HL-60 (cell line): ENCODE results near the gene PRICKLE2.

Experiments used
- DNase-seq, 2 experiments: peaks; one replicate each; pipeline ENCODE4 v3.0.0-alpha.2; 2010 to 2020; ENCODE audit warnings: low read depth in 1 of 2, low spot score in 1 of 2
- H3K27ac ChIP-seq: fragments of 250-450 bp; sonication (Bioruptor Pico); replicated peaks from 2 replicates; pipeline ENCODE4 v1.5.1; 2020; ENCODE audit warnings: mild to moderate bottlenecking, moderate library complexity
- H3K27me3 ChIP-seq: fragments of 250-450 bp; sonication (Bioruptor Pico); 2 replicates; pipeline ENCODE4 v1.5.1; 2021; ENCODE audit warnings: mild to moderate bottlenecking, moderate library complexity; ENCODE audit not compliant: insufficient read depth, poor library complexity, severe bottlenecking
- H3K4me3 ChIP-seq: replicated peaks from 2 replicates; pipeline ENCODE4 v1.5.1; 2011; ENCODE audit warnings: mild to moderate bottlenecking, control low read depth, low read length; ENCODE audit not compliant: insufficient read depth
- GABPA ChIP-seq: IDR thresholded peaks from 2 replicates; pipeline ENCODE4 v1.6.1; 2012; ENCODE audit warnings: low read depth
- POLR2AphosphoS5 ChIP-seq: IDR thresholded peaks from 2 replicates; pipeline ENCODE4 v1.6.1; 2012; ENCODE audit warnings: low read depth
- REST ChIP-seq: IDR thresholded peaks from 2 replicates; pipeline ENCODE4 v1.6.1; 2012; ENCODE audit warnings: low read depth; ENCODE audit not compliant: insufficient replicate concordance
- SPI1 ChIP-seq: IDR thresholded peaks from 2 replicates; pipeline ENCODE4 v1.6.1; 2012; ENCODE audit warnings: low read depth, mild to moderate bottlenecking, borderline replicate concordance
- TF ChIP-seq, protein P1 (sequence below): IDR thresholded peaks from one replicate; pipeline ENCODE4 v1.5.1; 2011; ENCODE audit warnings: low read length, control low read depth, inconsistent platforms; ENCODE audit not compliant: insufficient read depth

Gene PRICKLE2

DNA sequence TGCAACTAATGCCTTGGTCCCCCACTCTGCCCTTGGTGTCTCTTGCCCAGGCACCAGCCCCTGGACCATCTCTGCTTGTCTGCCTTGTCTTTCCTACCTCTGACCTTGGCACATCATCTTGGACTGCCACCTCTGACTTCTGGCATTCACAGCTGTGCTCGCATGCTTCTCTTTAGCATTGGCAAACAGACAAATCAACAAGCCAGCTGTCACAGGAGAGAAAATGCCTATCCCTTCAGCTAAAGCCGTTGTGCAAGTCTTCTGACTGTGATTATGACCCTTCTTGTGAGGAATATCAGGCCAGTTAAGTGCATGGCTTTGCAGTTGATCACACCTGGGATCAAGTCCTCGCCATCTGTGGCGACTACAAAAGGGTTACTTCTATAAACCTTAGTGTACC, 84.6 kb downstream of the PRICKLE2 start:
- TF ChIP-seq REST (no peak), GABPA (no peak), SPI1 (no peak), POLR2AphosphoS5 (no peak)
- TF ChIP-seq, protein P1, sequence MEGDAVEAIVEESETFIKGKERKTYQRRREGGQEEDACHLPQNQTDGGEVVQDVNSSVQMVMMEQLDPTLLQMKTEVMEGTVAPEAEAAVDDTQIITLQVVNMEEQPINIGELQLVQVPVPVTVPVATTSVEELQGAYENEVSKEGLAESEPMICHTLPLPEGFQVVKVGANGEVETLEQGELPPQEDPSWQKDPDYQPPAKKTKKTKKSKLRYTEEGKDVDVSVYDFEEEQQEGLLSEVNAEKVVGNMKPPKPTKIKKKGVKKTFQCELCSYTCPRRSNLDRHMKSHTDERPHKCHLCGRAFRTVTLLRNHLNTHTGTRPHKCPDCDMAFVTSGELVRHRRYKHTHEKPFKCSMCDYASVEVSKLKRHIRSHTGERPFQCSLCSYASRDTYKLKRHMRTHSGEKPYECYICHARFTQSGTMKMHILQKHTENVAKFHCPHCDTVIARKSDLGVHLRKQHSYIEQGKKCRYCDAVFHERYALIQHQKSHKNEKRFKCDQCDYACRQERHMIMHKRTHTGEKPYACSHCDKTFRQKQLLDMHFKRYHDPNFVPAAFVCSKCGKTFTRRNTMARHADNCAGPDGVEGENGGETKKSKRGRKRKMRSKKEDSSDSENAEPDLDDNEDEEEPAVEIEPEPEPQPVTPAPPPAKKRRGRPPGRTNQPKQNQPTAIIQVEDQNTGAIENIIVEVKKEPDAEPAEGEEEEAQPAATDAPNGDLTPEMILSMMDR, result no peak
- Histone ChIP-seq H3K27me3 (no peaks in the 10 kb centered on the region), H3K4me3 (no peak overlapping the region), H3K27ac (no peak overlapping the region)
- no peak for DNase-seq

- Histone ChIP-seq H3K4me3 (no peak overlapping the region), H3K27ac (no peak overlapping the region), H3K27me3 (peaks cover 2% of the 10 kb centered on the region)
- DNase-seq, result no peak
- TF ChIP-seq GABPA (no peak), POLR2AphosphoS5 (no peak)
These were observed 86.5 kb downstream of the PRICKLE2 start for GRCh38 chr3:64138656-64139375.

DNA sequence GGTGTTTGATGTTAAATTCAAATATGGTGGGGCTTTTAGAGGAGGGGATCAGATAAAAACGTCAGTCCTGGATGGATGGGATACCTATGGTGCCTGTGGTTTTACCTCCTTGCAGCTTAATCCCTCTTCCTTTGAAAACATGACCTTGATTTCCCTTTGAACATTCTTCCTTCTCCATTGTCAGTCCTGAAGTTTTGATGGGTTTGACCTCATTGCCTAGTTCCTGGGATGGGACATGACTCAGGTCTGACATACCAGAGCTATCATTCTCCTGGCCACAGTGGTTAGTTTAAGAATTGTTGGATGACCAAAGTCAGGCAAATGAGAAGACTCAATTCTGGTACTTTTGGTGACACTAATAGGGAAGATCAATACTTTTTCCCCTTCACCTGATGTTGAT, 87.2 kb downstream of the PRICKLE2 start:
- H3K27ac ChIP-seq, result no peak overlapping the region
- H3K4me3 ChIP-seq, result no peak overlapping the region
- no peak for DNase-seq
- peaks cover 2% of the 10 kb centered on the region for H3K27me3 ChIP-seq
- TF ChIP-seq, protein P1, result no peak
- TF ChIP-seq GABPA (no peak), SPI1 (no peak), POLR2AphosphoS5 (no peak), REST (no peak)

GRCh38 chr3:64134882-64135281, 90.4 kb downstream of the PRICKLE2 start:
- DNase-seq, result no peak
- peaks cover 2% of the 10 kb centered on the region for H3K27me3 ChIP-seq
- no peak overlapping the region for H3K4me3 ChIP-seq
- H3K27ac ChIP-seq, result no peak overlapping the region
- TF ChIP-seq GABPA (no peak), SPI1 (no peak), POLR2AphosphoS5 (no peak), REST (no peak)
- TF ChIP-seq, protein P1, result no peak
